GM12874 (cell line): ENCODE results near the gene PLK5.

Experiments
- TF ChIP-seq, protein P1 (sequence below): IDR thresholded peaks from 2 replicates; pipeline ENCODE4 v1.5.1; 2011; ENCODE audit warnings: low read depth, mild to moderate bottlenecking, control low read depth, low read length, moderate library complexity; ENCODE audit not compliant: insufficient read depth

The PLK5 gene

DNA sequence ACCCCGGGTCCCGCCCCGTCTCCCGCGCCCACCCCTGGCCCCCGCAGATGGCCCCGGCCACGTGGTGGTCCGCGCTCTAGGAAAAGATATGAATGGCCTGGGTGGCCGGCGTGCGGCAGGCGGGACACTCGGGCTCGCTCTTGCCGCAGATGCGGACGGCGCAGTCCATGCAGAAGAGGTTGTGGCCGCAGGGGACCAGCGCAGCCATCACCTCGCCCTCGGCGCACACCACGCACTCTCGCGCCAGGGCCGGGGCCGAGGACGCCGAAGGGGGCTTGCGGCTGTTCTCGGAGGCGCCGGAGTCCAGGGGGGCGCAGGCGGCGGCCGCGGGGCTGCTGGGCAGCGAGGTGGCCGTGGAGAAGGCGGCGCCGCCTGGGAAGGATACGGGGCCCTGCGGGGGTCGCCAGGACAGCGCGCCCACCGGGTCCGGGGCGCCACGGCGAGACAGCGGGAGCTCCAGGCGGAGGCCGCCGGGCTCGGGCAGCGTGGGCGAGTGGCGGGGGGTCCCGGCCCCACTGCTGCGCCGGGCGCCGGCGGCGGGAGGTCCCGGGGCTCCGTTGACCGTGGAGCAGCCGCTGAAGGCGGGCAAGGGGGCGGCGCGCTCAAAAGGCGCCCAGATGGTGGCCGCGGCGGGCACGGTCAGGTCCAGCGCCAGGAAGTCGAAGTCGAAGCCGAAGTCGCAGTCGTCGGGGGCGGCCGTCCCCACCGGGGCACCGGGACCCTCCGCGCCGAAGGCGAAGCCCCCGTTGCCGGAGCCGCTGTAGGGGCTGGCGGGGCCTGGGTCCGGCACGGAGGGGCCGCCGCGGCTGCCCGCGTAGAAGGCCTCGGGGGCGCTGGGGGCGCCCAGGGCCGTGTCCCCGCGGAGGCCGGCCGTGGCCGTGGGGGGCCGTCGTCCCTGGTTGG, 31.9 kb downstream of the PLK5 start:
- TF ChIP-seq, protein P1, sequence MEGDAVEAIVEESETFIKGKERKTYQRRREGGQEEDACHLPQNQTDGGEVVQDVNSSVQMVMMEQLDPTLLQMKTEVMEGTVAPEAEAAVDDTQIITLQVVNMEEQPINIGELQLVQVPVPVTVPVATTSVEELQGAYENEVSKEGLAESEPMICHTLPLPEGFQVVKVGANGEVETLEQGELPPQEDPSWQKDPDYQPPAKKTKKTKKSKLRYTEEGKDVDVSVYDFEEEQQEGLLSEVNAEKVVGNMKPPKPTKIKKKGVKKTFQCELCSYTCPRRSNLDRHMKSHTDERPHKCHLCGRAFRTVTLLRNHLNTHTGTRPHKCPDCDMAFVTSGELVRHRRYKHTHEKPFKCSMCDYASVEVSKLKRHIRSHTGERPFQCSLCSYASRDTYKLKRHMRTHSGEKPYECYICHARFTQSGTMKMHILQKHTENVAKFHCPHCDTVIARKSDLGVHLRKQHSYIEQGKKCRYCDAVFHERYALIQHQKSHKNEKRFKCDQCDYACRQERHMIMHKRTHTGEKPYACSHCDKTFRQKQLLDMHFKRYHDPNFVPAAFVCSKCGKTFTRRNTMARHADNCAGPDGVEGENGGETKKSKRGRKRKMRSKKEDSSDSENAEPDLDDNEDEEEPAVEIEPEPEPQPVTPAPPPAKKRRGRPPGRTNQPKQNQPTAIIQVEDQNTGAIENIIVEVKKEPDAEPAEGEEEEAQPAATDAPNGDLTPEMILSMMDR = no peak

DNA sequence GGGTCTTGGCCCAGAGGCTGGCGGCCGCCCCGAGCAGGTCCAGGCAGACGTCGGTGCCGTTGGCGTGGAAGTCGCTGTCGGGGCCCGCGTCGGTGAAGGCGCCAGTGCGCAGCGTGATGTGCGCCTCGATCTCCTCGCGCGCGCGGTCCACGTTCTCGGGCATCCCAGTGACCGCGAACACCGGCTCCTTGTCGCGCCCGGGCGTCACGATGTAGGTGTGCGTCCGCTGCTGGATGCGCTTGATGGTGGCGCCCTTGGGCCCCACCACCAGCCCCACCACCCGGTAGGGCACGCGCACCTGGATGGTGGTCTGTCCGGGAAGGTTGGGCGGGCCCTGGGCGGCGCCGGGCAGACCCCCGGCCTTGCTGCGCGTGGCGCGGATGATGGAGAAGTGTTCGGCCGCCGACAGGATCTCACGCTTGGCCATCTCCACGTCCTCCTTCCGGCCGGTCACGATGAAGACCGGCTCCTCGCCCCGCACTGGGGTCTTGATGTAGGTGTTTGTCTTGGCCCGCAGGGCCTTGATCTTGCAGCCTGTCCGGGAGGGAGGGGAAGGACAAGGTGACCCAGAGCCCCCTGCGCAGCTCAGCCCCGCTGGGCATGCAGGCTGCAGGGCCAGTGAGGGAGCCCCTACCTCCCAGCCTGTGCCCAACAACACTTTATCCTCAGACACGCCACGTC, 32.7 kb downstream of the PLK5 start:
- TF ChIP-seq, protein P1 = no peak

DNA sequence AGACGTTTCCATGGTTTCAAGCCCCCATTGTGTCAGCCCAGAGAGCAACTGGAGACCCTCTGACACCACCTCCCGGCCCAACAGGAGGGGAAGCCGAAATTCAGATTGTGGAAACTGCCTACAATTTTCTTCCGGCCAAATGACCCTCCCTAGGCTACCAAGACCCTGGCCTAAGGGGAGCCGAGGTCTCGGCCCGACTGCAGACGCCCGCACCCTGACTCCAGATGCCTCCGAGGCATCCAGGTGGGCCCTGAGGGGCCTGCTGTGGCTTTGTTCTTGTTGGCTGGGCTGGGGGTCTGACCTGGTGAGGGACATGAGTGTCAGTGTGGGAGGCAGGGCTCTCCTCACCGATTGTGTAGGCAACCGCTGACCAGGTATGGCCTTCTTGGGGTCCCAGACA, 34.7 kb downstream of the PLK5 start:
- TF ChIP-seq, protein P1 = no peak

DNA sequence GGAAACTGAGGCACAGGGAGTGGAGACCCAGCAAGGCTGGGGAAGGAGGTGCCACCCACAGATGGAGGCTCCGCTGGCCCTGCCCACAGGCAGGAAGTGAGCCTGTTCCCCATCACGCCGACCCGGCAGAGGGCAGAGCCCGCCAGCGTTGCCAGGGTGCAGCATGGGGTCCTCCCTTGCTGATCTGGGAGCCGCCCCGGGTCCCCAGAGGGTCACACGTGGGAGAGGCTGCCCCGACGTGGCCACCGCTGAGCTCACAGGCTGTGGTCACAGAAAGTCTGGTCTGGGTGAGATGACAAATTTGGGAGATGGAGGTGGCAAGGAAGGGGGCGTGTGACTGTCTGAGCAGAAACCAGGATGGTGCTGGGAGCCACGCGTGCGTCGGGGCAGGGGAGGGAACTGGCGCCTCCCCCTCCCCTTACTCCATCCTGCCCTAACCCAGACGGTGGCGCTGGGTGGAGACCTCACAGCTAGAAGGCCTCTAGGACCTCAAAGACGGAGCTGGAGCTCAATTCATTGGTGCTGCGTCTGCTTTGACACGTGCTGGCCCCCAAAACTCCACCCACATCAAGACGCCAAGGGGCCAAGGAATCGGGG, 36.5 kb downstream of the PLK5 start:
- TF ChIP-seq, protein P1 = no peak

DNA sequence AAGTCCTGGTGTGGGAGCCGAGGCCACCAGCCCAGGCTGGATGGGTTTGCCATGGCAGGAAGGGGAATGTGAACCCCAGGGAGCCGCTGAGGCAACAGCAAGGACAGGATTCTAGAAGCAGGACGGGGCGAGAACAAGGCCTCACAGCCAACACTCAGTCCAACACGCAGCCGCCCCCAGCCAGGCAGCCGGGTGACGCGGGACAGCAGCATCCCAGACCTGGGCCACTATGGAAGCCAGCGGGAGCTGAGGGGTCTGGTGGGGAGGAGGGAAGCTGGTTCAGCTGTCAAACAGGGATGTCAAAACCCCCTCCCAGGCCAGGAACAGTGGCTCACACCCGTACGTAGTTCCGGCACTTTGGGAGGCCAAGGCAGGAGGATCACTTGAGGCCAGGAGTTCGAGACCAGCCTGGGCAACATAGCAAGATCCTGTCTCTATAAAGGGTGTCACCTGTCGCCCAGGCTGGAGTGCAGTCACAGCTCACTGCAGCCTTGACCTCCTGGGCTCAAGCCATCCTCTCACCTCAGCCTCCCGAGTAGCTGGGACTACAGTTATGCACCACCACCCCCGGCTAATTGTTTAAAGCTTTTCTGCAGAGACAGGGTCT, 37.5 kb downstream of the PLK5 start:
- TF ChIP-seq, protein P1 = no peak

DNA sequence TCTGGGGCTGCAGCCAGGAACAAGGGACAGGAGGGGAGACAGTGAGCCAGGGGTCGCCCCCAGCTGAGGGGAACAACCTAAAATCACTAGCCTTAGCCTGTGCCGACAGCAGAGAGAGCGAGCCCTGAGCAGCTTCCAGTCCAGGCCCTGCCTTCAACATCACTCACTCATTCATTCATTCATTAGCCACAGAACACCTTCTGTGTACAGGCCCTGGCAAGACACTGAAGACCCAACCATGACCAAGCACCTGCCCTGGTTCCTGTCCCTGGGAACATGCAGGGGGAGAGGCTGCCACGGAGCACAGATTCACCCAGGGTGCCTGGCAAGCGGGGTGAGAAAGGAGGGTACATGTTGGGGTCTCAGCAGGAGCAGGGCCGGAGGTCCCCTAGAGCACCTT, 39.4 kb downstream of the PLK5 start:
- TF ChIP-seq, protein P1 = no peak

DNA sequence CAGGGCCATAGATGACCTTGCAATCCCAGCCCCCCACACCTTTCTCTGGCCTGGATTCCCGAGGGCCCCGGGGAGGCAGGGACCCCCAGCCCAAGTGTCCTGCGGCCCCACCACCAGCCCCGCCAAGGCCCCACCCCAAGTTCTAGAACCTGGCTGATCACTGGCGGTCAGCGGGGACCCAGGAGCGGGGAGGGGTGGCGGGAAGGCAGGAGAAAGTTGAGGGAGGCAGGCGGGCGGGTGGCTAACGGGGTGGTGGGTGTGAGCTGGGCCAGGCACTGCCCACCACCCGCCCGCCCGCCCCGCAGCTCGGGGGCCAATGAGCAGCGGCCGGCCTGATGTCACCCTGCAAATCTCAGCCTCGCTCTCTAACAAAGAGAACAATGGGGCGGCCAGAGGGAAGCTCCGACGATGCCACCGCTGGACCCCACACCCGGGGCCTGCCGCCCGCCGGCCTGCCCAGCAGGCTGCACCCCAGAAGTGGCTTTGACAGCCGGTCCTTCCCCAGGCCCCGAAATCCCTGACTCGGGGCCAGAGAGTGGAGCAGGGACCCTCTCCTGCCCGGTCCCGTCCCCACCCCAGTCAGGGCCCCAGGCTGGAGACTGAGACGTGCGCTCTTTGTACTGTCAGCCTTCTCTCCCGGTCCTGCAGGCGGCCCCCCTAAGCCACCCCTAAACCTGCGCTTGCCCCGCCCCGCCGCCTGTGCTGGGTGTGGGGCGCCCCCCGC, 42.7 kb downstream of the PLK5 start:
- TF ChIP-seq, protein P1 = no peak
